Ovary (tissue), 3 donors: ENCODE results near the gene UPK3B.
"Not testable (repeated sequence)": the region's sequence is repeated elsewhere in the genome, so short reads cannot be mapped to it uniquely, and the experiment has no call there.

ENCODE experiments used
- CTCF ChIP-seq, 3 donors: fragments of 450-650 bp in 2 of 3; fragments of 200-600 bp in 1 of 3; IDR thresholded peaks; one replicate each; pipeline versions ENCODE4 v1.5.1 to v1.8.0; 2016 to 2022; ENCODE audit warnings: antibody characterized with exemption in 3 of 3, mild to moderate bottlenecking in 1 of 3
- EP300 ChIP-seq: sonication (generic); formaldehyde crosslinking; IDR thresholded peaks from one replicate; pipeline ENCODE4 v1.6.1; 2017; ENCODE audit warnings: antibody characterized with exemption
- POLR2A ChIP-seq: fragments of 450-650 bp; IDR thresholded peaks from one replicate; pipeline ENCODE4 v1.6.1; 2017; ENCODE audit warnings: antibody characterized with exemption, mild to moderate bottlenecking, moderate library complexity
- donor health status: DM: no; HTN: no; CAD: no.

GRCh38 chr7:76543197-76543596, 32.8 kb downstream of the UPK3B start, which contains the start of gene SPDYE16:
- not testable (repeated sequence) for TF ChIP-seq CTCF (IDR thresholded peaks at IDR 0.05); EP300; POLR2A
